ENCODE data around the gene RUSF1.
A peak's percentile ranks its signal among the peaks of the same experiment; 100 is the strongest.
"Not testable (repeated sequence)": the region's sequence is repeated elsewhere in the genome, so short reads cannot be mapped to it uniquely, and the experiment has no call there.

The RUSF1 gene

DNA sequence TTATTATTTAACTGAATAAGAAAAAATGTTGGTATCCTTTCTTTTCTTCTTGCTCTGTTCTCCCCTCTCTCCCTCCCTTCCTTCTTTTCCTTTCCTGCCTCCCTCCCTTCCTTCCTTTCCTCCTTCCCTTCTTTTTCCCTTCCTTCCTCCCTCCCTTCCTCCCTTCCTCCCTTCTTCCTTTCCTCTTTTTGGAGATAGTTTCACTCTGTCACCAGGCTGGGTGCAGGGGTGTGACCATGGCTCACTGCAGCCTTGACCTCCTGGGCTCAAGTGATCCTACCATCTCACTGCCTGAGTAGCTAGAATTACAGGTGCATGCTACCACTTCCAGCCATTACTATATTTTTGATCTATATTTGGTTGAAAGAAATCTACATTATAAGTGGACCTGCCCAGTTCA lies 5.7 kb upstream of the RUSF1 start:
- no peak overlapping the region for H3K4me3 ChIP-seq (ENCODE audit: insufficient read length, low read depth)
- H3K27me3 ChIP-seq (ENCODE audit: insufficient read depth, insufficient read length) = no peaks in the 10 kb centered on the region
- H3K9me3 ChIP-seq (ENCODE audit: insufficient read depth, low read length) = peaks cover 17% of the 10 kb centered on the region; the same call in 1 of the 2 replicates
- DNase-seq (ENCODE audit: low read depth, low spot score) = no peak
- TF ChIP-seq YY1 (IDR thresholded peaks at IDR 0.05; ENCODE audit: insufficient read depth, insufficient read length) (no peak), ZNF274 (IDR thresholded peaks at IDR 0.05; ENCODE audit: low read depth, low read length) (no peak), SUZ12 (IDR thresholded peaks at IDR 0.05; ENCODE audit: extremely low read depth, insufficient read depth, insufficient read length) (no peak)
- no peaks in the 10 kb centered on the region for H3K4me1 ChIP-seq (ENCODE audit: insufficient read depth, insufficient read length)
- no peak overlapping the region for H3K9ac ChIP-seq (ENCODE audit: insufficient read length, low read depth)
- H3K36me3 ChIP-seq (ENCODE audit: insufficient read depth, insufficient read length, low read length) = no peaks in the 10 kb centered on the region

DNA sequence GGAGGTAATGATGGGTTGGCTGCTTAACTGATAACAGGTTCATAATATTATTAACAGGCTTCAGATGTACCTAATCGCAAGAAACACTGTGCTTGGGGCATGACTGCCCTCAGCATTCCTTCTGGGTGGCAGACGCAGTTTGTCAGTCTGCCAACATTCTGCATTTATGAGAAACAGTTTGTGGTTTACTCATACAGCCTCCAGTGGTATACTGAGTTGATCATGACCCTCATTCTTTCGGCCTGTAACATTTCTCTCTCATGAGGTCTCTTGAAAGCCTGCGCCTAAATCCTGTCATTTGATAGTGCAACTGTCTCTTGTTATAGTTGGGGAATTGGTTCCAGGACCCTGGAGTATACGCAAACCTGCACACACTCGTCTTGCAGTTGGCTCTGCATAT lies 4.9 kb upstream of the RUSF1 start:
- Histone ChIP-seq H3K4me3 (ENCODE audit: insufficient read length, low read depth) (no peak overlapping the region), H3K27me3 (ENCODE audit: insufficient read depth, insufficient read length) (no peaks in the 10 kb centered on the region), H3K9me3 (ENCODE audit: insufficient read depth, low read length) (peaks cover 15% of the 10 kb centered on the region; the same call in 1 of the 2 replicates), H3K4me1 (ENCODE audit: insufficient read depth, insufficient read length) (no peaks in the 10 kb centered on the region), H3K36me3 (ENCODE audit: insufficient read depth, insufficient read length, low read length) (no peaks in the 10 kb centered on the region), H3K9ac (ENCODE audit: insufficient read length, low read depth) (no peak overlapping the region)
- no peak for TF ChIP-seq YY1 (IDR thresholded peaks at IDR 0.05; ENCODE audit: insufficient read depth, insufficient read length)
- DNase-seq (ENCODE audit: low read depth, low spot score) = no peak

DNA sequence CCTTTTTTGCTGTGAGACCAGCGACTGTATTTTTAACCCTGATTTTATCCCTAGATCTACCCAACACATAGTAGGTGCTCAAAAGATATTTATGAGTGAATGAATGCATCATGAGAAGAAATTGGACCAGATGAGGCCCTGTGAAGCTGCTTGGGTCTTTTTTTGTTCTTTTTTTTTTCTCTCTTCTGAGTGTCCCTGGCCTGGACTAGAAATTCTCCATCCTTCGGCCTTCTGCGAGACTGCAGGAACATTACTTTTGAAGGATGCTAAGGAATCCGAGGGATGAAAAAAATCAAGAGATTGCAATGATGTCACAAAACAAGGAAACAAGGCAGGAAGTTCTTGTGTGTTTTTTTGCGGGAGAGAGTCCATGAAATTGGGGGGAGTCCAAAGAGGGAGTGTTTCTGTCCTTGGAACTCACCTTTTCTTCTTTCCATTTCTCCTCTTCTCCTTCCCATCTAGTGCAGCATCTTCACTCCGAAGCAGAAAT lies 560 bp upstream of the RUSF1 start:
- Histone ChIP-seq H3K4me1 (ENCODE audit: insufficient read depth, insufficient read length) (no peaks in the 10 kb centered on the region), H3K4me3 (ENCODE audit: insufficient read length, low read depth) (peak overlapping the region; percentile 96), H3K9ac (ENCODE audit: insufficient read length, low read depth) (peak overlapping the region; percentile 94), H3K9me3 (ENCODE audit: insufficient read depth, low read length) (0 out of 2 replicates have a peak, but pooled peaks cover 3% of the 10 kb centered on the region), H3K27me3 (ENCODE audit: insufficient read depth, insufficient read length) (no peaks in the 10 kb centered on the region), H3K36me3 (ENCODE audit: insufficient read depth, insufficient read length, low read length) (peaks cover 25% of the 10 kb centered on the region)
- no peak for DNase-seq (ENCODE audit: low read depth, low spot score)
- no peak for TF ChIP-seq SUZ12 (IDR thresholded peaks at IDR 0.05; ENCODE audit: extremely low read depth, insufficient read depth, insufficient read length)
- TF ChIP-seq ZNF274 (IDR thresholded peaks at IDR 0.05; ENCODE audit: low read depth, low read length) = no peak
- no peak for TF ChIP-seq YY1 (IDR thresholded peaks at IDR 0.05; ENCODE audit: insufficient read depth, insufficient read length)

GRCh38 chr16:31507617-31507928 lies 618 bp downstream of the RUSF1 start:
- Histone ChIP-seq H3K9me3 (ENCODE audit: insufficient read depth, low read length) (0 out of 2 replicates have a peak, but pooled peaks cover 2% of the 10 kb centered on the region), H3K27me3 (ENCODE audit: insufficient read depth, insufficient read length) (no peaks in the 10 kb centered on the region), H3K4me3 (ENCODE audit: insufficient read length, low read depth) (peak overlapping the region; percentile 96), H3K9ac (ENCODE audit: insufficient read length, low read depth) (peak overlapping the region; percentile 96), H3K36me3 (ENCODE audit: insufficient read depth, insufficient read length, low read length) (peaks cover 25% of the 10 kb centered on the region), H3K4me1 (ENCODE audit: insufficient read depth, insufficient read length) (no peaks in the 10 kb centered on the region)
- no peak for DNase-seq (ENCODE audit: low read depth, low spot score)
- TF ChIP-seq YY1 (IDR thresholded peaks at IDR 0.05; ENCODE audit: insufficient read depth, insufficient read length) (no peak), SUZ12 (IDR thresholded peaks at IDR 0.05; ENCODE audit: extremely low read depth, insufficient read depth, insufficient read length) (no peak), ZNF274 (IDR thresholded peaks at IDR 0.05; ENCODE audit: low read depth, low read length) (no peak)

- Histone ChIP-seq H3K9me3 (ENCODE audit: insufficient read depth, low read length) (no peaks in the 10 kb centered on the region), H3K4me3 (ENCODE audit: insufficient read length, low read depth) (no peak overlapping the region), H3K9ac (ENCODE audit: insufficient read length, low read depth) (no peak overlapping the region), H3K4me1 (ENCODE audit: insufficient read depth, insufficient read length) (no peaks in the 10 kb centered on the region), H3K36me3 (ENCODE audit: insufficient read depth, insufficient read length, low read length) (peaks cover 26% of the 10 kb centered on the region), H3K27me3 (ENCODE audit: insufficient read depth, insufficient read length) (no peaks in the 10 kb centered on the region)
- TF ChIP-seq YY1 (IDR thresholded peaks at IDR 0.05; ENCODE audit: insufficient read depth, insufficient read length) (no peak), SUZ12 (IDR thresholded peaks at IDR 0.05; ENCODE audit: extremely low read depth, insufficient read depth, insufficient read length) (no peak), ZNF274 (IDR thresholded peaks at IDR 0.05; ENCODE audit: low read depth, low read length) (no peak)
- DNase-seq (ENCODE audit: low read depth, low spot score) = no peak
Observed at GRCh38 chr16:31505483-31505882, 2.7 kb downstream of the RUSF1 start.

GRCh38 chr16:31504159-31504558 lies 4.0 kb downstream of the RUSF1 start:
- DNase-seq (ENCODE audit: low read depth, low spot score) = no peak
- H3K9ac ChIP-seq (ENCODE audit: insufficient read length, low read depth) = no peak overlapping the region
- H3K36me3 ChIP-seq (ENCODE audit: insufficient read depth, insufficient read length, low read length) = peaks cover 38% of the 10 kb centered on the region
- H3K27me3 ChIP-seq (ENCODE audit: insufficient read depth, insufficient read length) = no peaks in the 10 kb centered on the region
- no peaks in the 10 kb centered on the region for H3K9me3 ChIP-seq (ENCODE audit: insufficient read depth, low read length)
- no peak overlapping the region for H3K4me3 ChIP-seq (ENCODE audit: insufficient read length, low read depth)
- no peaks in the 10 kb centered on the region for H3K4me1 ChIP-seq (ENCODE audit: insufficient read depth, insufficient read length)
- TF ChIP-seq ZNF274 (IDR thresholded peaks at IDR 0.05; ENCODE audit: low read depth, low read length) = no peak
- no peak for TF ChIP-seq SUZ12 (IDR thresholded peaks at IDR 0.05; ENCODE audit: extremely low read depth, insufficient read depth, insufficient read length)
- TF ChIP-seq YY1 (IDR thresholded peaks at IDR 0.05; ENCODE audit: insufficient read depth, insufficient read length) = no peak

DNA sequence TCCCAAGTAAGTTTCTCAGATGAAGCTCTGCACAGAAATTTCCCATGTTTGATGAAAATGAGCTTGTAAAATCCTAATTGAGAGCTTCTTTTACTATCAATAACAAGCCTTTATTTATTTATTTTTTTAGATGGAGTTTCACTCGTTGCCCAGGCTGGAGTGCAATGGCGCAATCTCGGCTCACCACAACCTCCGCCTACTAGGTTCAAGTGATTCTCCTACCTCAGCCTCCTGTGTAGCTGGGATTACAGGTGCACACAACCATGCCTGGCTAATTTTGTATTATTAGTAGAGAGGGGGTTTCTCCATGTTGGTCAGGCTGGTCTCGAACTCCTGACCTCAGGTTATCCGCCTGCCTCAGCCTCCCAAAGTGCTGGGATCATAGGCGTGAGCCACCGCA lies 4.6 kb downstream of the RUSF1 start:
- H3K27me3 ChIP-seq (ENCODE audit: insufficient read depth, insufficient read length); DNase-seq (ENCODE audit: low read depth, low spot score); H3K9ac ChIP-seq (ENCODE audit: insufficient read length, low read depth); H3K4me3 ChIP-seq (ENCODE audit: insufficient read length, low read depth); H3K9me3 ChIP-seq (ENCODE audit: insufficient read depth, low read length); H3K4me1 ChIP-seq (ENCODE audit: insufficient read depth, insufficient read length): not testable (repeated sequence)
- H3K36me3 ChIP-seq (ENCODE audit: insufficient read depth, insufficient read length, low read length) = peaks cover 44% of the 10 kb centered on the region

- peaks cover 50% of the 10 kb centered on the region for H3K36me3 ChIP-seq (ENCODE audit: insufficient read depth, insufficient read length, low read length)
Observed at GRCh38 chr16:31502981-31503380, 5.2 kb downstream of the RUSF1 start.

More at GRCh38 chr16:31502981-31503380, 5.2 kb downstream of the RUSF1 start:
- Histone ChIP-seq H3K4me1 (ENCODE audit: insufficient read depth, insufficient read length) (no peaks in the 10 kb centered on the region), H3K4me3 (ENCODE audit: insufficient read length, low read depth) (no peak overlapping the region), H3K27me3 (ENCODE audit: insufficient read depth, insufficient read length) (no peaks in the 10 kb centered on the region), H3K9ac (ENCODE audit: insufficient read length, low read depth) (no peak overlapping the region), H3K9me3 (ENCODE audit: insufficient read depth, low read length) (no peaks in the 10 kb centered on the region)
- DNase-seq (ENCODE audit: low read depth, low spot score) = no peak
- TF ChIP-seq ZNF274 (IDR thresholded peaks at IDR 0.05; ENCODE audit: low read depth, low read length) (no peak), YY1 (IDR thresholded peaks at IDR 0.05; ENCODE audit: insufficient read depth, insufficient read length) (no peak), SUZ12 (IDR thresholded peaks at IDR 0.05; ENCODE audit: extremely low read depth, insufficient read depth, insufficient read length) (no peak)
